SU-DHL-6 (cell line): ENCODE data around the gene INSIG1.

Source experiments
- EZH2phosphoT487 ChIP-seq: fragments of 200-600 bp; sonication (generic), shearing (Covaris generic); conservative IDR thresholded peaks from 2 replicates; pipeline ENCODE4 v1.6.1; 2018; ENCODE audit warnings: mild to moderate bottlenecking, antibody characterized with exemption, low read length, moderate library complexity, mixed read lengths
- TF ChIP-seq, protein P1 (sequence below): fragments of 200-600 bp; sonication (generic); IDR thresholded peaks from one replicate; pipeline ENCODE4 v1.5.1; 2017; ENCODE audit warnings: antibody characterized with exemption, mild to moderate bottlenecking, low read length, moderate library complexity; ENCODE audit not compliant: insufficient read depth, poor library complexity, severe bottlenecking

- TF ChIP-seq, protein P1, sequence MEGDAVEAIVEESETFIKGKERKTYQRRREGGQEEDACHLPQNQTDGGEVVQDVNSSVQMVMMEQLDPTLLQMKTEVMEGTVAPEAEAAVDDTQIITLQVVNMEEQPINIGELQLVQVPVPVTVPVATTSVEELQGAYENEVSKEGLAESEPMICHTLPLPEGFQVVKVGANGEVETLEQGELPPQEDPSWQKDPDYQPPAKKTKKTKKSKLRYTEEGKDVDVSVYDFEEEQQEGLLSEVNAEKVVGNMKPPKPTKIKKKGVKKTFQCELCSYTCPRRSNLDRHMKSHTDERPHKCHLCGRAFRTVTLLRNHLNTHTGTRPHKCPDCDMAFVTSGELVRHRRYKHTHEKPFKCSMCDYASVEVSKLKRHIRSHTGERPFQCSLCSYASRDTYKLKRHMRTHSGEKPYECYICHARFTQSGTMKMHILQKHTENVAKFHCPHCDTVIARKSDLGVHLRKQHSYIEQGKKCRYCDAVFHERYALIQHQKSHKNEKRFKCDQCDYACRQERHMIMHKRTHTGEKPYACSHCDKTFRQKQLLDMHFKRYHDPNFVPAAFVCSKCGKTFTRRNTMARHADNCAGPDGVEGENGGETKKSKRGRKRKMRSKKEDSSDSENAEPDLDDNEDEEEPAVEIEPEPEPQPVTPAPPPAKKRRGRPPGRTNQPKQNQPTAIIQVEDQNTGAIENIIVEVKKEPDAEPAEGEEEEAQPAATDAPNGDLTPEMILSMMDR, result no peak
- TF ChIP-seq EZH2phosphoT487, result no peak
Observed at GRCh38 chr7:155317114-155317434, 19.4 kb downstream of the INSIG1 start.
